NCI-H748 treated with DMSO at 0.1 percent for 48 hours (cell line): ENCODE results near the gene CDKL4.
A peak's percentile ranks its signal among the peaks of the same experiment; 100 is the strongest.
"Not testable (repeated sequence)": the region's sequence is repeated elsewhere in the genome, so short reads cannot be mapped to it uniquely, and the experiment has no call there.

ENCODE experiments used
- DNase-seq: peaks from one replicate; lab custom pipeline; 2025; lab: John Stamatoyannopoulos, UW

CDKL4 gene

GRCh38 chr2:39228413-39229209 lies 15.2 kb downstream of the CDKL4 start:
- no peak for DNase-seq

GRCh38 chr2:39227628-39228412 lies 15.9 kb downstream of the CDKL4 start:
- peak; percentile 15 for DNase-seq

GRCh38 chr2:39225567-39225966 lies 18.2 kb downstream of the CDKL4 start:
- no peak for DNase-seq

GRCh38 chr2:39223909-39224308 lies 19.9 kb downstream of the CDKL4 start:
- DNase-seq, result no peak

GRCh38 chr2:39221459-39221858 lies 22.3 kb downstream of the CDKL4 start:
- no peak for DNase-seq

- DNase-seq, result no peak
Observed at GRCh38 chr2:39220136-39220535, 23.6 kb downstream of the CDKL4 start.

- DNase-seq, result no peak
Observed at GRCh38 chr2:39218391-39218790, 25.4 kb downstream of the CDKL4 start.

- DNase-seq, result no peak
Observed at GRCh38 chr2:39217192-39217550, 26.6 kb downstream of the CDKL4 start.

- no peak for DNase-seq
Observed at GRCh38 chr2:39216346-39217191, 27.2 kb downstream of the CDKL4 start.

- DNase-seq, result no peak
Observed at GRCh38 chr2:39215545-39215944, 28.2 kb downstream of the CDKL4 start.

- DNase-seq, result no peak
Observed at GRCh38 chr2:39213015-39213414, 30.8 kb downstream of the CDKL4 start.

GRCh38 chr2:39210846-39211245 lies 32.9 kb downstream of the CDKL4 start:
- no peak for DNase-seq

GRCh38 chr2:39203382-39203781 lies 40.4 kb downstream of the CDKL4 start:
- no peak for DNase-seq

- no peak for DNase-seq
Observed at GRCh38 chr2:39202639-39203369, 41.0 kb downstream of the CDKL4 start.

GRCh38 chr2:39197003-39197402 lies 46.8 kb downstream of the CDKL4 start:
- not testable (repeated sequence) for DNase-seq

- no peak for DNase-seq
Observed at GRCh38 chr2:39194686-39195085, 49.1 kb downstream of the CDKL4 start.

GRCh38 chr2:39188960-39189494 lies 54.7 kb downstream of the CDKL4 start:
- no peak for DNase-seq

GRCh38 chr2:39183673-39184072 lies 60.1 kb downstream of the CDKL4 start:
- no peak for DNase-seq

- no peak for DNase-seq
Observed at GRCh38 chr2:39181297-39181696, 62.5 kb downstream of the CDKL4 start.

- no peak for DNase-seq
Observed at GRCh38 chr2:39179974-39180960, 63.5 kb downstream of the CDKL4 start.
